K562 (cell line): ENCODE data around the gene RASEF. TPM values are rescaled to one million over a fixed set of nuclear protein-coding genes. Genes with fewer than 3 reads are reported as not detected.

ENCODE experiments used
- ATAC-seq: fragments of 200-7000 bp; cut with Tn5 transposase; 3 replicates; pipeline ENCODE4 v1.9.1; 2020; ENCODE audit warnings: moderate library complexity
- BruUV-seq: library from RNA; stranded (reverse); fragments of 400-500 nt; replicated peaks from 2 replicates; lab custom pipeline; 2021; lab: Mats Ljungman, UMichigan
- CTCF ChIA-PET: fragments of 300-600 bp; formaldehyde crosslinking; extraction: SDS; loops from one replicate; lab custom pipeline; 2021; ENCODE audit warnings: low intra/inter-chr PET ratio; lab: Yijun Ruan, JAX
- POLR2A ChIA-PET: fragments of 300-600, 350-650 bp; sonication (Branson Sonifier 250); formaldehyde crosslinking; extraction: SDS; loops from one replicate; lab custom pipeline; 2021; ENCODE audit warnings: antibody characterized with exemption, inconsistent platforms; lab: Yijun Ruan, JAX
- DNase-seq, 4 experiments: peaks; one replicate each; pipeline versions ENCODE4 v3.0.0 to v3.0.0-alpha.2; 2011 to 2018; ENCODE audit warnings: low spot score in 3 of 4, mixed read lengths in 3 of 4; ENCODE audit errors: extremely low read depth in 1 of 4
- FAIRE-seq: peaks from 2 replicates; lab custom pipeline; 2011; peaks lifted over from hg19 to GRCh38; lab: Jason Lieb, UNC
- H2AFZ ChIP-seq: 2 replicates; pipeline ENCODE4 v1.6.0; 2011; ENCODE audit warnings: low read depth, low read length, control low read depth, inconsistent platforms
- H3K27ac ChIP-seq: fragments of 200-600 bp; 3 replicates; pipeline ENCODE4 v1.8.0; 2011; ENCODE audit warnings: low read depth, mild to moderate bottlenecking, control low read depth, inconsistent platforms, low read length, moderate library complexity, mixed read lengths; ENCODE audit errors: extremely low read depth
- H3K27me3 ChIP-seq, 2 experiments: fragments of 300-600 bp in 1 of 2; 2 replicates in 1 of 2; 3 replicates in 1 of 2; pipeline versions ENCODE4 v1.6.0 to v1.8.0; 2011; ENCODE audit warnings: inconsistent platforms in 2 of 2, low read length in 2 of 2, mild to moderate bottlenecking in 1 of 2, mixed read lengths in 1 of 2, moderate library complexity in 1 of 2; ENCODE audit not compliant: control insufficient read depth in 2 of 2, insufficient read depth in 2 of 2
- H3K36me3 ChIP-seq: fragments of 300-600 bp; 3 replicates; pipeline ENCODE4 v1.8.0; 2011; ENCODE audit warnings: mild to moderate bottlenecking, low read length, inconsistent platforms; ENCODE audit not compliant: control insufficient read depth, insufficient read depth
- H3K4me1 ChIP-seq, 2 experiments: fragments of 200-600 bp in 1 of 2; replicated peaks in 1 of 2; 2 replicates in 1 of 2; 3 replicates in 1 of 2; pipeline versions ENCODE4 v1.5.1 to v1.8.0; 2011; ENCODE audit warnings: inconsistent platforms in 2 of 2, low read length in 2 of 2, mild to moderate bottlenecking in 1 of 2, mixed read lengths in 1 of 2, moderate library complexity in 1 of 2; ENCODE audit not compliant: control insufficient read depth in 2 of 2, insufficient read depth in 2 of 2
- H3K4me2 ChIP-seq: 2 replicates; pipeline ENCODE4 v1.6.1; 2011; ENCODE audit warnings: low read length, control low read depth, inconsistent platforms, mixed read lengths; ENCODE audit not compliant: insufficient read depth
- H3K4me3 ChIP-seq: fragments of 200-600 bp; sonication (generic), shearing (Covaris generic); 2 replicates; pipeline ENCODE4 v1.5.1; 2016; ENCODE audit warnings: control low read depth, inconsistent platforms
- H3K79me2 ChIP-seq: fragments of 200-600 bp; 3 replicates; pipeline ENCODE4 v1.8.0; 2011; ENCODE audit warnings: low read length, inconsistent platforms; ENCODE audit not compliant: control insufficient read depth, insufficient read depth
- H3K9ac ChIP-seq, 2 experiments: 2 replicates each; pipeline versions ENCODE4 v1.6.0 to v1.6.1; 2011; ENCODE audit warnings: low read depth in 2 of 2, low read length in 2 of 2, control low read depth in 1 of 2, inconsistent platforms in 1 of 2, mild to moderate bottlenecking in 1 of 2, mixed read lengths in 1 of 2; ENCODE audit not compliant: insufficient read depth in 1 of 2
- H3K9me1 ChIP-seq: one replicate; pipeline ENCODE4 v1.6.0; 2011; ENCODE audit warnings: inconsistent platforms, mild to moderate bottlenecking, low read length, moderate library complexity; ENCODE audit not compliant: control insufficient read depth, insufficient read depth
- H3K9me3 ChIP-seq: replicated peaks from 2 replicates; pipeline ENCODE4 v1.5.1; 2011; ENCODE audit warnings: low read depth, low read length, inconsistent platforms; ENCODE audit not compliant: control insufficient read depth, insufficient read depth
- H4K20me1 ChIP-seq: replicated peaks from 2 replicates; pipeline ENCODE4 v1.6.1; 2011; ENCODE audit warnings: low read length, inconsistent platforms, mixed read lengths; ENCODE audit not compliant: control insufficient read depth, insufficient read depth
- LCOR ChIP-seq: sonication (generic); formaldehyde crosslinking; IDR thresholded peaks from 2 replicates; pipeline ENCODE4 v1.8.0; 2022; ENCODE audit warnings: mild to moderate bottlenecking, missing genetic modification reagents
- NFIX ChIP-seq: fragments of 250-450 bp; sonication (Bioruptor Pico); IDR thresholded peaks from 2 replicates; pipeline ENCODE4 v1.4.0; 2020; ENCODE audit warnings: low read depth, mild to moderate bottlenecking, moderate library complexity
- PURB ChIP-seq: sonication (generic); formaldehyde crosslinking; IDR thresholded peaks from 2 replicates; pipeline ENCODE4 v1.9.0; 2021; ENCODE audit warnings: low read depth, mild to moderate bottlenecking, missing genetic modification reagents
- SIX5 ChIP-seq, 2 experiments: IDR thresholded peaks; 2 replicates each; pipeline ENCODE4 v1.6.1; 2011; ENCODE audit warnings: low read length in 2 of 2, borderline replicate concordance in 1 of 2, low read depth in 1 of 2, mild to moderate bottlenecking in 1 of 2, moderate library complexity in 1 of 2; ENCODE audit not compliant: insufficient read depth in 1 of 2
- ZNF143 ChIP-seq: sonication (generic); formaldehyde crosslinking; IDR thresholded peaks from 2 replicates; pipeline ENCODE4 v1.9.0; 2022; ENCODE audit warnings: mild to moderate bottlenecking, missing genetic modification reagents
- WGBS: fragments of 100-300 bp; shearing (Covaris generic); methylation state at CpG from one replicate; pipeline ENCODE4 v1.1.6; 2016; ENCODE audit warnings: low coverage, mixed read lengths; ENCODE audit not compliant: insufficient coverage; ENCODE audit errors: missing lambda C conversion rate; 5-methylcytosine and 5-hydroxymethylcytosine counted together
- in situ Hi-C: fragments of 300-500 bp; cut with MboI; formaldehyde crosslinking; loops from 4 replicates; pipeline ENCODE4 v1.15.0; 2018; ENCODE audit warnings: inconsistent platforms, mixed read lengths
- intact Hi-C: fragments of 100-400 bp; cut with micrococcal nuclease; formaldehyde crosslinking; loops from 2 replicates; pipeline ENCODE4 v1.14.2; 2022
- polyA plus RNA-seq, 8 experiments: library from polyadenylated mRNA; depleted of rRNA in 4 of 8; stranded (reverse) in 5 of 8; unstranded in 3 of 8; fragments of >200 nt; fragmentation: Nextera tagmentation in 2 of 8; fragmentation: Illumina TruSeq in 1 of 8; extraction: Ambion mirVana in 2 of 8; extraction: Trizol in 1 of 8; gene quantifications; 2 replicates each; pipeline versions ENCODE4 v1.2.1 to v1.2.3, GENCODE V29; 2011 to 2014; ENCODE audit warnings: inconsistent platforms in 1 of 8, missing spikeins in 1 of 8
- total RNA-seq, 7 experiments: library from RNA; depleted of rRNA in 6 of 7; stranded (reverse); fragments of >200 nt in 6 of 7; fragmentation: Illumina TruSeq in 2 of 7; extraction: Trizol in 2 of 7; gene quantifications; 2 replicates each; pipeline versions ENCODE4 v1.2.1 to v1.2.3, GENCODE V29; 2011 to 2021; ENCODE audit warnings: low replicate concordance in 1 of 7
- TF ChIP-seq, protein P1 (sequence below): fragments of 450-650 bp; IDR thresholded peaks from 2 replicates; pipeline ENCODE4 v1.6.1; 2016; ENCODE audit warnings: antibody characterized with exemption
- TF ChIP-seq, protein P2 (sequence below): fragments of 450-650 bp; IDR thresholded peaks from 2 replicates; pipeline ENCODE4 v1.6.1; 2016
- TF ChIP-seq, protein P3 (sequence below): sonication (generic); formaldehyde crosslinking; IDR thresholded peaks from 2 replicates; pipeline ENCODE4 v1.8.0; 2023; ENCODE audit warnings: mild to moderate bottlenecking, missing genetic modification reagents
- TF ChIP-seq, protein P4 (sequence below): IDR thresholded peaks from 2 replicates; pipeline ENCODE4 v1.6.1; 2016; ENCODE audit warnings: missing genetic modification characterization, missing compliant biosample characterization
- TF ChIP-seq, protein P5 (sequence below): IDR thresholded peaks from 2 replicates; pipeline ENCODE4 v1.6.1; 2011; ENCODE audit warnings: borderline replicate concordance, low read depth, mild to moderate bottlenecking, moderate library complexity, low read length; ENCODE audit not compliant: insufficient read depth, poor library complexity, severe bottlenecking

Gene RASEF
- total and polyA plus RNA-seq, 9 of the 15 experiments (the other 6 are each of a cell fraction or from before 2014, with no cell fraction given): 0.01 to 0.18 (median 0.11) TPM; not detected in 4

DNA sequence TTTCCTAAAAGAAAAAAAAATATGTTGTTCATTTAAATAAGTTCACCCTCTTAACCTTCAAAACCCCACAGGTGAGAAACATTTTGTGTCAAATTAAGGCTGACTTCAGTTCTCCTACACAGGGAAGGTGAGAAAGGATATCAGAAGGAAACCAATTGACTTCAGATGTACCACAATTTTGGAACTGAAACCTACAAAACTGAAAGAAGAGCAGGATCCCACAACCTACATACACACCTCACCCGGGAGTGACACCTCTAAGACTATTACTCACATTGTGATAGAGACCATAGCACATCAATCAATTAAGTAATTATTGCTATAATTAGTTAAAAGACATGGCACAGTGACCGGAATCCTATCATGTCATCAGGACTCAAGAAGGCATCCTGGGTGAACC, 47.0 kb downstream of the RASEF start:
- Histone ChIP-seq H3K79me2 (no peaks in the 10 kb centered on the region), H3K9me1 (no peaks in the 10 kb centered on the region), H3K9ac (no peak overlapping the region), H3K4me2 (no peak overlapping the region), H2AFZ (no peak overlapping the region), H3K27ac (no peak overlapping the region), H3K9me3 (no peaks in the 10 kb centered on the region), H4K20me1 (no peaks in the 10 kb centered on the region), H3K4me3 (no peak overlapping the region), H3K27me3 (no peaks in the 10 kb centered on the region), H3K4me1 (no peaks in the 10 kb centered on the region), H3K36me3 (no peaks in the 10 kb centered on the region)
- FAIRE-seq (no peak), ATAC-seq (no peak), DNase-seq (no peak)
- intact Hi-C loops: no loop called here
- CTCF ChIA-PET: no interaction called here
- 0% methylated on average over 2 of the region's 2 CpGs for WGBS
- in situ Hi-C loops: no loop called here
- no TSS peak for BruUV-seq
- POLR2A ChIA-PET: interaction anchor here (0.6 kb wide), 1 partner anchor 1318 kb away, joined by 3 read pairs; no protein-coding TSS in a partner anchor
- TF ChIP-seq NFIX (CRISPR knock-in tag) (no peak), PURB (CRISPR knock-in tag) (no peak), SIX5 (IDR thresholded peaks at IDR 0.05; ENCODE audit: borderline replicate concordance in 1 of 2, insufficient read depth in 1 of 2, low read depth in 1 of 2, low read length in 2 of 2) (no peak), ZNF143 (no peak), LCOR (CRISPR knock-in tag) (no peak)
- TF ChIP-seq, protein P1, sequence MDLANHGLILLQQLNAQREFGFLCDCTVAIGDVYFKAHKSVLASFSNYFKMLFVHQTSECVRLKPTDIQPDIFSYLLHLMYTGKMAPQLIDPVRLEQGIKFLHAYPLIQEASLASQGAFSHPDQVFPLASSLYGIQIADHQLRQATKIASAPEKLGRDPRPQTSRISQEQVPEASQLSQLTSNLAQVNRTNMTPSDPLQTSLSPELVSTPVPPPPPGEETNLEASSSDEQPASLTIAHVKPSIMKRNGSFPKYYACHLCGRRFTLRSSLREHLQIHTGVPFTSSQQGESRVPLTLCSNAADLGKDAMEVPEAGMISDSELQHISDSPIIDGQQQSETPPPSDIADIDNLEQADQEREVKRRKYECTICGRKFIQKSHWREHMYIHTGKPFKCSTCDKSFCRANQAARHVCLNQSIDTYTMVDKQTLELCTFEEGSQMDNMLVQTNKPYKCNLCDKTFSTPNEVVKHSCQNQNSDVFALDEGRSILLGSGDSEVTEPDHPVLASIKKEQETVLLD: no peak
- TF ChIP-seq, protein P2, sequence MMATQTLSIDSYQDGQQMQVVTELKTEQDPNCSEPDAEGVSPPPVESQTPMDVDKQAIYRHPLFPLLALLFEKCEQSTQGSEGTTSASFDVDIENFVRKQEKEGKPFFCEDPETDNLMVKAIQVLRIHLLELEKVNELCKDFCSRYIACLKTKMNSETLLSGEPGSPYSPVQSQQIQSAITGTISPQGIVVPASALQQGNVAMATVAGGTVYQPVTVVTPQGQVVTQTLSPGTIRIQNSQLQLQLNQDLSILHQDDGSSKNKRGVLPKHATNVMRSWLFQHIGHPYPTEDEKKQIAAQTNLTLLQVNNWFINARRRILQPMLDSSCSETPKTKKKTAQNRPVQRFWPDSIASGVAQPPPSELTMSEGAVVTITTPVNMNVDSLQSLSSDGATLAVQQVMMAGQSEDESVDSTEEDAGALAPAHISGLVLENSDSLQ: no peak
- TF ChIP-seq, protein P3, sequence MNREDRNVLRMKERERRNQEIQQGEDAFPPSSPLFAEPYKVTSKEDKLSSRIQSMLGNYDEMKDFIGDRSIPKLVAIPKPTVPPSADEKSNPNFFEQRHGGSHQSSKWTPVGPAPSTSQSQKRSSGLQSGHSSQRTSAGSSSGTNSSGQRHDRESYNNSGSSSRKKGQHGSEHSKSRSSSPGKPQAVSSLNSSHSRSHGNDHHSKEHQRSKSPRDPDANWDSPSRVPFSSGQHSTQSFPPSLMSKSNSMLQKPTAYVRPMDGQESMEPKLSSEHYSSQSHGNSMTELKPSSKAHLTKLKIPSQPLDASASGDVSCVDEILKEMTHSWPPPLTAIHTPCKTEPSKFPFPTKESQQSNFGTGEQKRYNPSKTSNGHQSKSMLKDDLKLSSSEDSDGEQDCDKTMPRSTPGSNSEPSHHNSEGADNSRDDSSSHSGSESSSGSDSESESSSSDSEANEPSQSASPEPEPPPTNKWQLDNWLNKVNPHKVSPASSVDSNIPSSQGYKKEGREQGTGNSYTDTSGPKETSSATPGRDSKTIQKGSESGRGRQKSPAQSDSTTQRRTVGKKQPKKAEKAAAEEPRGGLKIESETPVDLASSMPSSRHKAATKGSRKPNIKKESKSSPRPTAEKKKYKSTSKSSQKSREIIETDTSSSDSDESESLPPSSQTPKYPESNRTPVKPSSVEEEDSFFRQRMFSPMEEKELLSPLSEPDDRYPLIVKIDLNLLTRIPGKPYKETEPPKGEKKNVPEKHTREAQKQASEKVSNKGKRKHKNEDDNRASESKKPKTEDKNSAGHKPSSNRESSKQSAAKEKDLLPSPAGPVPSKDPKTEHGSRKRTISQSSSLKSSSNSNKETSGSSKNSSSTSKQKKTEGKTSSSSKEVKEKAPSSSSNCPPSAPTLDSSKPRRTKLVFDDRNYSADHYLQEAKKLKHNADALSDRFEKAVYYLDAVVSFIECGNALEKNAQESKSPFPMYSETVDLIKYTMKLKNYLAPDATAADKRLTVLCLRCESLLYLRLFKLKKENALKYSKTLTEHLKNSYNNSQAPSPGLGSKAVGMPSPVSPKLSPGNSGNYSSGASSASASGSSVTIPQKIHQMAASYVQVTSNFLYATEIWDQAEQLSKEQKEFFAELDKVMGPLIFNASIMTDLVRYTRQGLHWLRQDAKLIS: no peak
- TF ChIP-seq, protein P4, sequence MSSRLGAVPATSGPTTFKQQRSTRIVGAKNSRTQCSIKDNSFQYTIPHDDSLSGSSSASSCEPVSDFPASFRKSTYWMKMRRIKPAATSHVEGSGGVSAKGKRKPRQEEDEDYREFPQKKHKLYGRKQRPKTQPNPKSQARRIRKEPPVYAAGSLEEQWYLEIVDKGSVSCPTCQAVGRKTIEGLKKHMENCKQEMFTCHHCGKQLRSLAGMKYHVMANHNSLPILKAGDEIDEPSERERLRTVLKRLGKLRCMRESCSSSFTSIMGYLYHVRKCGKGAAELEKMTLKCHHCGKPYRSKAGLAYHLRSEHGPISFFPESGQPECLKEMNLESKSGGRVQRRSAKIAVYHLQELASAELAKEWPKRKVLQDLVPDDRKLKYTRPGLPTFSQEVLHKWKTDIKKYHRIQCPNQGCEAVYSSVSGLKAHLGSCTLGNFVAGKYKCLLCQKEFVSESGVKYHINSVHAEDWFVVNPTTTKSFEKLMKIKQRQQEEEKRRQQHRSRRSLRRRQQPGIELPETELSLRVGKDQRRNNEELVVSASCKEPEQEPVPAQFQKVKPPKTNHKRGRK (tag): no peak
- TF ChIP-seq, protein P5, sequence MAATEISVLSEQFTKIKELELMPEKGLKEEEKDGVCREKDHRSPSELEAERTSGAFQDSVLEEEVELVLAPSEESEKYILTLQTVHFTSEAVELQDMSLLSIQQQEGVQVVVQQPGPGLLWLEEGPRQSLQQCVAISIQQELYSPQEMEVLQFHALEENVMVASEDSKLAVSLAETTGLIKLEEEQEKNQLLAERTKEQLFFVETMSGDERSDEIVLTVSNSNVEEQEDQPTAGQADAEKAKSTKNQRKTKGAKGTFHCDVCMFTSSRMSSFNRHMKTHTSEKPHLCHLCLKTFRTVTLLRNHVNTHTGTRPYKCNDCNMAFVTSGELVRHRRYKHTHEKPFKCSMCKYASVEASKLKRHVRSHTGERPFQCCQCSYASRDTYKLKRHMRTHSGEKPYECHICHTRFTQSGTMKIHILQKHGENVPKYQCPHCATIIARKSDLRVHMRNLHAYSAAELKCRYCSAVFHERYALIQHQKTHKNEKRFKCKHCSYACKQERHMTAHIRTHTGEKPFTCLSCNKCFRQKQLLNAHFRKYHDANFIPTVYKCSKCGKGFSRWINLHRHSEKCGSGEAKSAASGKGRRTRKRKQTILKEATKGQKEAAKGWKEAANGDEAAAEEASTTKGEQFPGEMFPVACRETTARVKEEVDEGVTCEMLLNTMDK: no peak
